HG03108 (cell line): Measurements from ENCODE around the gene TMEM52.

Experiments
- ATAC-seq: cut with Tn5 transposase; IDR thresholded peaks from one replicate; pipeline ENCODE4 v1.9.1; 2021; ENCODE audit warnings: moderate library complexity; ENCODE audit not compliant: unreplicated experiment

TMEM52 gene

GRCh38 chr1:1876335-1876930 is 42.6 kb downstream of the TMEM52 start:
- no peak for ATAC-seq

- no peak for ATAC-seq
Measured at GRCh38 chr1:1875932-1876331, 43.1 kb downstream of the TMEM52 start.

GRCh38 chr1:1874901-1875300 is 44.2 kb downstream of the TMEM52 start:
- no peak for ATAC-seq

GRCh38 chr1:1873186-1873585 is 45.9 kb downstream of the TMEM52 start:
- no peak for ATAC-seq

GRCh38 chr1:1872329-1872994 is 46.6 kb downstream of the TMEM52 start:
- ATAC-seq, result no peak

- ATAC-seq, result no peak
Measured at GRCh38 chr1:1869469-1869868, 49.6 kb downstream of the TMEM52 start.
